Fibroblast of lung (primary cell): ENCODE results near the gene SLC5A5. TPM values are rescaled to one million over a fixed set of nuclear protein-coding genes. Genes with fewer than 3 reads are reported as not detected.
A peak's percentile ranks its signal among the peaks of the same experiment; 100 is the strongest.

ENCODE experiments used
- DNase-seq, 2 donors: peaks; one replicate each; pipeline versions ENCODE4 v3.0.0 to v3.0.0-alpha.2; 2010; ENCODE audit warnings: low read depth in 2 of 2
- H2AFZ ChIP-seq: 2 replicates; pipeline ENCODE4 v1.5.1; 2012; ENCODE audit warnings: low read length, control low read depth, inconsistent platforms
- H3K27ac ChIP-seq: 2 replicates; pipeline ENCODE4 v1.5.1; 2011; ENCODE audit warnings: low read length, control low read depth; ENCODE audit not compliant: insufficient read depth
- H3K27me3 ChIP-seq: 2 replicates; pipeline ENCODE4 v1.5.1; 2011; ENCODE audit warnings: mild to moderate bottlenecking, low read length; ENCODE audit not compliant: control insufficient read depth, insufficient read depth
- H3K36me3 ChIP-seq: 2 replicates; pipeline ENCODE4 v1.5.1; 2011; ENCODE audit warnings: low read length; ENCODE audit not compliant: control insufficient read depth, insufficient read depth
- H3K4me1 ChIP-seq: 2 replicates; pipeline ENCODE4 v1.5.1; 2011; ENCODE audit warnings: low read length; ENCODE audit not compliant: control insufficient read depth, insufficient read depth; ENCODE audit errors: extremely low read depth
- H3K4me2 ChIP-seq: 2 replicates; pipeline ENCODE4 v1.5.1; 2011; ENCODE audit warnings: low read length, control low read depth; ENCODE audit not compliant: insufficient read depth; ENCODE audit errors: extremely low read depth
- H3K4me3 ChIP-seq, 4 experiments: fragments of 200-600 bp in 1 of 4; sonication (generic) in 1 of 4; replicated peaks in 1 of 4; 2 replicates each; pipeline ENCODE4 v1.5.1; 2011 to 2016; ENCODE audit warnings: low read length in 4 of 4, low read depth in 3 of 4, mild to moderate bottlenecking in 3 of 4, control low read depth in 2 of 4, inconsistent platforms in 1 of 4, mixed read lengths in 1 of 4; ENCODE audit not compliant: insufficient read depth in 1 of 4; ENCODE audit errors: control extremely low read depth in 1 of 4
- H3K79me2 ChIP-seq: 2 replicates; pipeline ENCODE4 v1.5.1; 2012; ENCODE audit warnings: mild to moderate bottlenecking, low read length, inconsistent platforms; ENCODE audit not compliant: control insufficient read depth, insufficient read depth
- H3K9ac ChIP-seq: 2 replicates; pipeline ENCODE4 v1.5.1; 2011; ENCODE audit warnings: mild to moderate bottlenecking, low read length, control low read depth; ENCODE audit not compliant: insufficient read depth
- H3K9me3 ChIP-seq: 2 replicates; pipeline ENCODE4 v1.5.1; 2012; ENCODE audit warnings: low read depth, low read length; ENCODE audit not compliant: control insufficient read depth, insufficient read depth
- H4K20me1 ChIP-seq: 2 replicates; pipeline ENCODE4 v1.5.1; 2011; ENCODE audit warnings: low read length; ENCODE audit not compliant: control insufficient read depth, insufficient read depth; ENCODE audit errors: extremely low read depth
- CTCF ChIP-seq, 2 donors: IDR thresholded peaks in 1 of 2; conservative IDR thresholded peaks in 1 of 2; 1 replicate in 1 of 2; 2 replicates in 1 of 2; pipeline ENCODE4 v1.5.1; 2011 to 2012; ENCODE audit warnings: low read length in 2 of 2, control low read depth in 1 of 2, inconsistent platforms in 1 of 2, low read depth in 1 of 2, mild to moderate bottlenecking in 1 of 2
- EZH2 ChIP-seq: IDR thresholded peaks from 2 replicates; pipeline ENCODE4 v1.5.1; 2012; ENCODE audit warnings: low read length, control low read depth, mild to moderate bottlenecking; ENCODE audit errors: missing control alignments
- polyA plus RNA-seq, 2 donors: library from polyadenylated mRNA; depleted of rRNA in 1 of 2; stranded (reverse) in 1 of 2; unstranded in 1 of 2; fragments of >200 nt; gene quantifications; 2 replicates each; pipeline ENCODE4 v1.2.1, GENCODE V29; 2011 to 2012; ENCODE audit warnings: missing spikeins in 1 of 2
- total RNA-seq: library from RNA; depleted of rRNA; stranded (reverse); fragments of >200 nt; gene quantifications from 2 replicates; pipeline ENCODE4 v1.2.1, GENCODE V29; 2014

The SLC5A5 gene
- total and polyA plus RNA-seq, 2 donors (not counting 1 experiment from before 2014, with no cell fraction given), result not detected

GRCh38 chr19:17943274-17944221, 71.8 kb downstream of the SLC5A5 start:
- no peaks in the 10 kb centered on the region for H3K27me3 ChIP-seq
- no peaks in the 10 kb centered on the region for H3K9me3 ChIP-seq
- H3K4me1 ChIP-seq, result peaks cover 5% of the 10 kb centered on the region
- peaks cover 6% of the 10 kb centered on the region for H3K36me3 ChIP-seq
- H3K4me3 ChIP-seq, result no peak overlapping the region
- DNase-seq, result no peak
- TF ChIP-seq EZH2 (no peak), CTCF (conservative IDR thresholded peaks at IDR 0.05 in 1 of 2, IDR thresholded peaks at IDR 0.05 in 1 of 2; ENCODE audit: low read depth in 1 of 2, low read length in 2 of 2) (no peak)
- H3K79me2 ChIP-seq, result no peaks in the 10 kb centered on the region
- no peak overlapping the region for H3K9ac ChIP-seq
- no peak overlapping the region for H3K27ac ChIP-seq
- no peaks in the 10 kb centered on the region for H4K20me1 ChIP-seq
- no peak overlapping the region for H2AFZ ChIP-seq
- no peak overlapping the region for H3K4me2 ChIP-seq

DNA sequence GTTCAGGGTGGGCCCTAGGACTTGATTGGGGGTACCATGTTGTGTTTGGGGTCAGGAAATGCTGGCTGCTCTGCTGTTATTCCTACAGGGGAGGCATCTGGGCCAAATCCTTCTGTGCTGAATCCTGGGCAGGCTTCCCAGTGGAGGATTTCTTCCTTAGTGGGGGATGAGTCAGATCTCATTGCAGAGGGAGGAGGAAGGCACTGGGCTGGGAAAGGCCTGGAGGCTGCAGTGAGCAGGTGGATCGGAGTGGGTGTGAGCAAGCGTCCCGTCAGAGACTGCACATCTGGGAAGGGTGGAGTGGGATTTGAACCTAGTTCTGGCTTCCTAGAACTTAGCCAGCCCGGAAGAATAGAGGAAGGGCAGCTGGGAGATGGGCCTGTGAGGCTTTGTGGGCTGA, 72.6 kb downstream of the SLC5A5 start:
- Histone ChIP-seq H3K36me3 (peaks cover 6% of the 10 kb centered on the region), H3K9ac (no peak overlapping the region), H4K20me1 (no peaks in the 10 kb centered on the region), H3K9me3 (no peaks in the 10 kb centered on the region), H3K4me3 (no peak overlapping the region), H3K4me2 (no peak overlapping the region), H3K79me2 (no peaks in the 10 kb centered on the region), H3K27me3 (peaks cover 3% of the 10 kb centered on the region), H3K4me1 (peaks cover 5% of the 10 kb centered on the region), H2AFZ (no peak overlapping the region), H3K27ac (no peak overlapping the region)
- TF ChIP-seq EZH2 (no peak), CTCF (conservative IDR thresholded peaks at IDR 0.05 in 1 of 2, IDR thresholded peaks at IDR 0.05 in 1 of 2; ENCODE audit: low read depth in 1 of 2, low read length in 2 of 2) (no peak)
- DNase-seq, result peak; percentile 77 to 86

Other genes with a start within 250 kb of the SLC5A5 start
- gene UNC13A, start 183.6 kb upstream of the SLC5A5 start, total RNA-seq, result under 0.01 TPM in 2 replicates
- 0.27 and 0.28 TPM in 2 replicates for gene UNC13A, start 183.6 kb upstream of the SLC5A5 start, polyA plus RNA-seq
- 15.9 and 18.3 TPM in 2 replicates for gene MAP1S, start 152.5 kb upstream of the SLC5A5 start, total RNA-seq
- gene MAP1S, start 152.5 kb upstream of the SLC5A5 start, polyA plus RNA-seq, result 10.5 and 13.1 TPM in 2 replicates
- gene FCHO1, start 120.5 kb upstream of the SLC5A5 start, total RNA-seq, result under 0.01 and 0.33 TPM in 2 replicates
- gene FCHO1, start 120.5 kb upstream of the SLC5A5 start, polyA plus RNA-seq, result 0.07 and 0.16 TPM in 2 replicates
- not detected in 2 replicates for gene B3GNT3, start 76.8 kb upstream of the SLC5A5 start, total RNA-seq
- gene B3GNT3, start 76.8 kb upstream of the SLC5A5 start, polyA plus RNA-seq, result not detected in 2 replicates
- not detected in 2 replicates for gene INSL3, start 50.4 kb upstream of the SLC5A5 start, total RNA-seq
- gene INSL3, start 50.4 kb upstream of the SLC5A5 start, polyA plus RNA-seq, result not detected in 2 replicates
- 1.2 and 1.3 TPM in 2 replicates for gene JAK3, start 24.0 kb upstream of the SLC5A5 start, total RNA-seq
- gene JAK3, start 24.0 kb upstream of the SLC5A5 start, polyA plus RNA-seq, result 0.26 and 1.1 TPM in 2 replicates
- gene RPL18A, start 12.0 kb upstream of the SLC5A5 start, total RNA-seq, result 1,148 and 1,427 TPM in 2 replicates
- 891 and 971 TPM in 2 replicates for gene RPL18A, start 12.0 kb upstream of the SLC5A5 start, polyA plus RNA-seq
- 31.1 and 37.2 TPM in 2 replicates for gene CCDC124, start 61.1 kb downstream of the SLC5A5 start, total RNA-seq
- gene CCDC124, start 61.1 kb downstream of the SLC5A5 start, polyA plus RNA-seq, result 44.3 and 54.0 TPM in 2 replicates
- gene KCNN1, start 95.2 kb downstream of the SLC5A5 start, total RNA-seq, result under 0.01 TPM in 2 replicates
- not detected in 2 replicates for gene KCNN1, start 95.2 kb downstream of the SLC5A5 start, polyA plus RNA-seq
- 3.9 and 9.1 TPM in 2 replicates for gene ARRDC2, start 136.2 kb downstream of the SLC5A5 start, total RNA-seq
- 2.1 and 3.0 TPM in 2 replicates for gene ARRDC2, start 136.2 kb downstream of the SLC5A5 start, polyA plus RNA-seq
- gene IL12RB1, start 215.0 kb downstream of the SLC5A5 start, total RNA-seq, result under 0.01 and 0.50 TPM in 2 replicates
- gene IL12RB1, start 215.0 kb downstream of the SLC5A5 start, polyA plus RNA-seq, result 0.06 and 0.75 TPM in 2 replicates
- 2.3 and 4.1 TPM in 2 replicates for gene MAST3, start 225.8 kb downstream of the SLC5A5 start, total RNA-seq
- 2.0 and 2.3 TPM in 2 replicates for gene MAST3, start 225.8 kb downstream of the SLC5A5 start, polyA plus RNA-seq